HepG2 (cell line): ENCODE results near the gene ESPNL. TPM values are rescaled to one million over a fixed set of nuclear protein-coding genes. Genes with fewer than 3 reads are reported as not detected.

Source experiments
- ARID2 ChIP-seq: sonication (generic); formaldehyde crosslinking; IDR thresholded peaks from 2 replicates; pipeline ENCODE4 v1.8.1; 2022; ENCODE audit warnings: mild to moderate bottlenecking, missing genetic modification reagents, borderline replicate concordance
- ESRRA ChIP-seq: sonication (generic); formaldehyde crosslinking; IDR thresholded peaks from 2 replicates; pipeline ENCODE4 v1.5.1; 2020; ENCODE audit warnings: mild to moderate bottlenecking, low read depth, missing genetic modification reagents
- GATA4 ChIP-seq: sonication (generic); IDR thresholded peaks from 2 replicates; pipeline ENCODE4 v1.6.1; 2016; ENCODE audit warnings: antibody characterized with exemption, low read depth, borderline replicate concordance
- HNRNPUL1 ChIP-seq: fragments of 200-400 bp; formaldehyde crosslinking; IDR thresholded peaks from 2 replicates; pipeline ENCODE4 v1.6.1; 2017; ENCODE audit warnings: low read depth, mild to moderate bottlenecking, low read length, moderate library complexity
- NCOR1 ChIP-seq: fragments of 200-600 bp; sonication (generic); IDR thresholded peaks from 2 replicates; pipeline ENCODE4 v1.7.0; 2017; ENCODE audit warnings: antibody characterized with exemption, low read length, borderline replicate concordance
- PLSCR1 ChIP-seq: sonication (generic); formaldehyde crosslinking; IDR thresholded peaks from 2 replicates; pipeline ENCODE4 v1.5.0; 2020; ENCODE audit warnings: missing genetic modification reagents, mild to moderate bottlenecking, borderline replicate concordance
- REL ChIP-seq: sonication (generic); formaldehyde crosslinking; conservative IDR thresholded peaks from 2 replicates; pipeline ENCODE4 v1.8.0; 2022; ENCODE audit warnings: mild to moderate bottlenecking, missing genetic modification reagents, moderate library complexity
- RORA ChIP-seq: sonication (generic); formaldehyde crosslinking; IDR thresholded peaks from 2 replicates; pipeline ENCODE4 v1.5.0; 2020; ENCODE audit warnings: mild to moderate bottlenecking, missing genetic modification reagents, moderate library complexity
- SETDB1 ChIP-seq: sonication (generic); formaldehyde crosslinking; IDR thresholded peaks from 2 replicates; pipeline ENCODE4 v1.5.1; 2020; ENCODE audit warnings: missing genetic modification reagents, mild to moderate bottlenecking, borderline replicate concordance
- SIX1 ChIP-seq: sonication (generic); formaldehyde crosslinking; IDR thresholded peaks from 2 replicates; pipeline ENCODE4 v1.4.0; 2020; ENCODE audit warnings: missing genetic modification reagents, borderline replicate concordance
- SNRNP70 ChIP-seq: fragments of 200-400 bp; formaldehyde crosslinking; IDR thresholded peaks from 2 replicates; pipeline ENCODE4 v1.6.1; 2017; ENCODE audit warnings: mild to moderate bottlenecking, low read depth, low read length, moderate library complexity
- TSC22D2 ChIP-seq: sonication (generic); formaldehyde crosslinking; IDR thresholded peaks from 2 replicates; pipeline ENCODE4 v1.5.1; 2020; ENCODE audit warnings: missing genetic modification reagents, mild to moderate bottlenecking, borderline replicate concordance
- ZBTB10 ChIP-seq: sonication (generic); formaldehyde crosslinking; IDR thresholded peaks from 2 replicates; pipeline ENCODE4 v1.4.0; 2020; ENCODE audit warnings: missing genetic modification reagents, borderline replicate concordance
- ZBTB3 ChIP-seq: sonication (generic); formaldehyde crosslinking; IDR thresholded peaks from 2 replicates; pipeline ENCODE4 v1.4.0; 2020; ENCODE audit warnings: low read depth, mild to moderate bottlenecking, moderate library complexity, missing genetic modification reagents, borderline replicate concordance
- ZNF17 ChIP-seq: sonication (generic); formaldehyde crosslinking; IDR thresholded peaks from 2 replicates; pipeline ENCODE4 v1.5.0; 2020; ENCODE audit warnings: mild to moderate bottlenecking, missing genetic modification reagents
- ZNF383 ChIP-seq: sonication (generic); formaldehyde crosslinking; IDR thresholded peaks from 2 replicates; pipeline ENCODE4 v1.4.0; 2020; ENCODE audit warnings: missing genetic modification reagents, mild to moderate bottlenecking, borderline replicate concordance
- ZNF557 ChIP-seq: sonication (generic); formaldehyde crosslinking; IDR thresholded peaks from 2 replicates; pipeline ENCODE4 v1.4.0; 2020; ENCODE audit warnings: missing genetic modification reagents
- ZNF597 ChIP-seq: sonication (generic); formaldehyde crosslinking; IDR thresholded peaks from 2 replicates; pipeline ENCODE4 v1.5.0; 2020; ENCODE audit warnings: missing genetic modification reagents
- ZNF704 ChIP-seq: sonication (generic); formaldehyde crosslinking; IDR thresholded peaks from 2 replicates; pipeline ENCODE4 v1.8.1; 2023; ENCODE audit warnings: mild to moderate bottlenecking, inconsistent platforms, moderate library complexity, missing genetic modification reagents, borderline replicate concordance
- polyA plus RNA-seq, 8 experiments: library from polyadenylated mRNA; depleted of rRNA in 3 of 8; stranded (reverse) in 7 of 8; unstranded in 1 of 8; fragments of >200 nt; fragmentation: Illumina TruSeq in 4 of 8; extraction: Trizol in 4 of 8; gene quantifications; 2 replicates each; pipeline versions ENCODE4 v1.2.1 to v1.2.3, GENCODE V29; 2011 to 2016; ENCODE audit warnings: low read depth in 4 of 8, missing spikeins in 1 of 8, mixed read lengths in 1 of 8; ENCODE audit not compliant: insufficient read depth in 1 of 8
- total RNA-seq, 5 experiments: library from RNA; depleted of rRNA; stranded (reverse); fragments of >200 nt; fragmentation: Illumina TruSeq; extraction: Trizol; gene quantifications; 2 replicates each; pipeline ENCODE4 v1.2.3, GENCODE V29; 2016; ENCODE audit warnings: low read depth in 1 of 5

The ESPNL gene
- total and polyA plus RNA-seq, 2 of the 13 experiments (the other 11 are each of a cell fraction or from before 2014, with no cell fraction given), result 0.45 to 0.80 TPM

GRCh38 chr2:238079874-238080327 lies 20.2 kb upstream of the ESPNL start (continued):
- TF ChIP-seq ZNF704 (CRISPR knock-in tag), result no peak
- no peak; the same call in 1 of the 2 replicates for TF ChIP-seq NCOR1
- peak; percentile 86; the same call in 1 of the 2 replicates for TF ChIP-seq GATA4
- TF ChIP-seq HNRNPUL1, result no peak
- no peak for TF ChIP-seq REL (CRISPR knock-in tag)
- no peak for TF ChIP-seq ZNF17 (CRISPR knock-in tag)
- TF ChIP-seq ZBTB3, result 0 out of 2 replicates have a peak, but pooled peaks have one; percentile 51
- TF ChIP-seq ZNF597 (CRISPR knock-in tag), result no peak
- peak; percentile 83; the same call in 1 of the 2 replicates for TF ChIP-seq SETDB1
- TF ChIP-seq PLSCR1 (CRISPR knock-in tag), result no peak
- no peak for TF ChIP-seq ZNF383 (CRISPR knock-in tag)
- peak; percentile 99 for TF ChIP-seq RORA
- no peak; the same call in 1 of the 2 replicates for TF ChIP-seq ZNF557 (CRISPR knock-in tag)
- TF ChIP-seq ZBTB10 (CRISPR knock-in tag), result 0 out of 2 replicates have a peak, but pooled peaks have one; percentile 73
- no peak for TF ChIP-seq TSC22D2 (CRISPR knock-in tag)
- peak; percentile 93 for TF ChIP-seq SIX1 (CRISPR knock-in tag)
- TF ChIP-seq ESRRA (CRISPR knock-in tag), result no peak
- 0 out of 2 replicates have a peak, but pooled peaks have one; percentile 65 for TF ChIP-seq ARID2 (CRISPR knock-in tag)
- TF ChIP-seq SNRNP70, result no peak
